Activated naive CD8-positive, alpha-beta T cell treated with anti-CD3 and anti-CD28 coated beads, Interleukin-2, amount 50 U/mL, for 24 hours (primary cell): ENCODE results near the gene RASGRF1.

Source experiments
- ATAC-seq: fragments of 150-1000 bp; cut with Tn5 transposase; one replicate; pipeline ENCODE4 v1.10.0; 2021
- DNase-seq: peaks from one replicate; pipeline ENCODE4 v3.0.0; 2021
- H3K27ac Mint-ChIP-seq: one replicate; pipeline ENCODE4 v1.8.0; 2021; ENCODE audit warnings: mild to moderate bottlenecking, mixed read lengths
- H3K27me3 Mint-ChIP-seq: one replicate; pipeline ENCODE4 v1.8.0; 2021; ENCODE audit warnings: mixed read lengths
- H3K36me3 Mint-ChIP-seq: one replicate; pipeline ENCODE4 v1.8.0; 2021; ENCODE audit warnings: low read depth, mixed read lengths
- H3K4me1 Mint-ChIP-seq: one replicate; pipeline ENCODE4 v1.8.0; 2021; ENCODE audit warnings: mixed read lengths
- H3K4me3 Mint-ChIP-seq: one replicate; pipeline ENCODE4 v1.8.0; 2021; ENCODE audit warnings: mild to moderate bottlenecking, moderate library complexity, mixed read lengths
- H3K9me3 Mint-ChIP-seq: one replicate; pipeline ENCODE4 v1.8.0; 2021; ENCODE audit warnings: mixed read lengths

RASGRF1 gene

GRCh38 chr15:79090487-79091203, at the start of gene RASGRF1:
RASGRF1 (minus strand) TSS chr15:79090780; CDS start chr15:79090498, 282 bp downstream.
- no peaks in the 10 kb centered on the region for H3K36me3 Mint-ChIP-seq
- H3K27ac Mint-ChIP-seq: no peak within 1 kb of the TSS
- H3K4me1 Mint-ChIP-seq: peaks cover 11% of the 10 kb centered on the region
- H3K4me3 Mint-ChIP-seq: peak within 1 kb of the TSS; percentile 32
- DNase-seq: no peak
- no peak for ATAC-seq
- no peaks in the 10 kb centered on the region for H3K9me3 Mint-ChIP-seq
- peaks cover 64% of the 10 kb centered on the region for H3K27me3 Mint-ChIP-seq

GRCh38 chr15:79136434-79137046, 46.0 kb upstream of the RASGRF1 start:
- H3K4me3 Mint-ChIP-seq: no peak overlapping the region

GRCh38 chr15:79133309-79133708, 42.7 kb upstream of the RASGRF1 start:
- H3K27ac Mint-ChIP-seq: no peak overlapping the region
- H3K4me3 Mint-ChIP-seq: no peak overlapping the region
- ATAC-seq: no peak
- H3K27me3 Mint-ChIP-seq: peaks cover 29% of the 10 kb centered on the region
- H3K36me3 Mint-ChIP-seq: no peaks in the 10 kb centered on the region
- H3K9me3 Mint-ChIP-seq: peaks cover 4% of the 10 kb centered on the region
- H3K4me1 Mint-ChIP-seq: no peaks in the 10 kb centered on the region
- DNase-seq: no peak

More at GRCh38 chr15:79136434-79137046, 46.0 kb upstream of the RASGRF1 start:
- no peaks in the 10 kb centered on the region for H3K4me1 Mint-ChIP-seq
- peaks cover 4% of the 10 kb centered on the region for H3K9me3 Mint-ChIP-seq
- peaks cover 27% of the 10 kb centered on the region for H3K27me3 Mint-ChIP-seq
- no peak overlapping the region for H3K27ac Mint-ChIP-seq
- DNase-seq (no peak), ATAC-seq (no peak)
- H3K36me3 Mint-ChIP-seq: no peaks in the 10 kb centered on the region

- ATAC-seq (no peak), DNase-seq (no peak)
- Mint-ChIP-seq H3K36me3 (no peaks in the 10 kb centered on the region), H3K27me3 (peaks cover 25% of the 10 kb centered on the region), H3K4me3 (no peak overlapping the region), H3K4me1 (no peaks in the 10 kb centered on the region), H3K27ac (no peak overlapping the region), H3K9me3 (peaks cover 4% of the 10 kb centered on the region)
Observed at GRCh38 chr15:79132770-79133169, 42.2 kb upstream of the RASGRF1 start.

- Mint-ChIP-seq H3K4me1 (no peaks in the 10 kb centered on the region), H3K27me3 (peaks cover 25% of the 10 kb centered on the region), H3K36me3 (no peaks in the 10 kb centered on the region), H3K4me3 (no peak overlapping the region), H3K27ac (no peak overlapping the region), H3K9me3 (peaks cover 4% of the 10 kb centered on the region)
- no peak for ATAC-seq
- no peak for DNase-seq
Observed at GRCh38 chr15:79132361-79132760, 41.8 kb upstream of the RASGRF1 start.

- DNase-seq: no peak
- H3K4me1 Mint-ChIP-seq: no peaks in the 10 kb centered on the region
- H3K4me3 Mint-ChIP-seq: no peak overlapping the region
- no peaks in the 10 kb centered on the region for H3K36me3 Mint-ChIP-seq
- no peak for ATAC-seq
- H3K27ac Mint-ChIP-seq: no peak overlapping the region
- peaks cover 4% of the 10 kb centered on the region for H3K9me3 Mint-ChIP-seq
- H3K27me3 Mint-ChIP-seq: peaks cover 20% of the 10 kb centered on the region
Observed at GRCh38 chr15:79130535-79131130, 40.1 kb upstream of the RASGRF1 start.

- Mint-ChIP-seq H3K4me3 (no peak overlapping the region), H3K36me3 (no peaks in the 10 kb centered on the region), H3K9me3 (peaks cover 4% of the 10 kb centered on the region), H3K4me1 (no peaks in the 10 kb centered on the region), H3K27ac (no peak overlapping the region), H3K27me3 (peaks cover 20% of the 10 kb centered on the region)
- DNase-seq (no peak), ATAC-seq (no peak)
Observed at GRCh38 chr15:79129235-79129634, 38.7 kb upstream of the RASGRF1 start.

- Mint-ChIP-seq H3K4me1 (no peaks in the 10 kb centered on the region), H3K4me3 (no peak overlapping the region), H3K27ac (no peak overlapping the region), H3K36me3 (no peaks in the 10 kb centered on the region), H3K27me3 (peaks cover 20% of the 10 kb centered on the region), H3K9me3 (peaks cover 4% of the 10 kb centered on the region)
- ATAC-seq: no peak
- no peak for DNase-seq
Observed at GRCh38 chr15:79128556-79128955, 38.0 kb upstream of the RASGRF1 start.

- no peak for ATAC-seq
- no peak overlapping the region for H3K27ac Mint-ChIP-seq
- no peak for DNase-seq
- H3K4me1 Mint-ChIP-seq: no peaks in the 10 kb centered on the region
- no peaks in the 10 kb centered on the region for H3K9me3 Mint-ChIP-seq
- no peak overlapping the region for H3K4me3 Mint-ChIP-seq
- no peaks in the 10 kb centered on the region for H3K36me3 Mint-ChIP-seq
- peaks cover 10% of the 10 kb centered on the region for H3K27me3 Mint-ChIP-seq
Observed at GRCh38 chr15:79124388-79124787, 33.8 kb upstream of the RASGRF1 start.

GRCh38 chr15:79122991-79123390, 32.4 kb upstream of the RASGRF1 start:
- Mint-ChIP-seq H3K27me3 (peaks cover 7% of the 10 kb centered on the region), H3K36me3 (no peaks in the 10 kb centered on the region), H3K4me3 (no peak overlapping the region), H3K27ac (no peak overlapping the region), H3K9me3 (no peaks in the 10 kb centered on the region), H3K4me1 (no peaks in the 10 kb centered on the region)
- DNase-seq: no peak
- ATAC-seq: no peak

GRCh38 chr15:79122391-79122790, 31.8 kb upstream of the RASGRF1 start:
- Mint-ChIP-seq H3K4me1 (no peaks in the 10 kb centered on the region), H3K27ac (no peak overlapping the region), H3K9me3 (no peaks in the 10 kb centered on the region), H3K4me3 (no peak overlapping the region), H3K36me3 (no peaks in the 10 kb centered on the region), H3K27me3 (peaks cover 7% of the 10 kb centered on the region)
- ATAC-seq: no peak
- DNase-seq: no peak

- Mint-ChIP-seq H3K9me3 (no peaks in the 10 kb centered on the region), H3K27me3 (peaks cover 9% of the 10 kb centered on the region), H3K36me3 (no peaks in the 10 kb centered on the region), H3K4me3 (no peak overlapping the region), H3K27ac (no peak overlapping the region), H3K4me1 (no peaks in the 10 kb centered on the region)
- DNase-seq: no peak
- no peak for ATAC-seq
Observed at GRCh38 chr15:79121571-79121970, 31.0 kb upstream of the RASGRF1 start.

- no peak overlapping the region for H3K4me3 Mint-ChIP-seq
- DNase-seq (no peak), ATAC-seq (no peak)
- H3K27ac Mint-ChIP-seq: no peak overlapping the region
- peaks cover 14% of the 10 kb centered on the region for H3K27me3 Mint-ChIP-seq
- H3K9me3 Mint-ChIP-seq: no peaks in the 10 kb centered on the region
- H3K4me1 Mint-ChIP-seq: no peaks in the 10 kb centered on the region
- no peaks in the 10 kb centered on the region for H3K36me3 Mint-ChIP-seq
Observed at GRCh38 chr15:79117442-79118204, 27.0 kb upstream of the RASGRF1 start.

GRCh38 chr15:79116771-79117170, 26.2 kb upstream of the RASGRF1 start:
- ATAC-seq (no peak), DNase-seq (no peak)
- peaks cover 19% of the 10 kb centered on the region for H3K27me3 Mint-ChIP-seq
- H3K9me3 Mint-ChIP-seq: no peaks in the 10 kb centered on the region
- no peaks in the 10 kb centered on the region for H3K36me3 Mint-ChIP-seq
- H3K4me1 Mint-ChIP-seq: no peaks in the 10 kb centered on the region
- no peak overlapping the region for H3K4me3 Mint-ChIP-seq
- no peak overlapping the region for H3K27ac Mint-ChIP-seq
